ENCODE data around the gene GZMM. TPM values are rescaled to one million over a fixed set of nuclear protein-coding genes. Genes with fewer than 3 reads are reported as not detected.

GZMM gene
- total RNA-seq, 4 donors from 2014 or later: 2.8 to 4.0 TPM; not detected in 2

DNA sequence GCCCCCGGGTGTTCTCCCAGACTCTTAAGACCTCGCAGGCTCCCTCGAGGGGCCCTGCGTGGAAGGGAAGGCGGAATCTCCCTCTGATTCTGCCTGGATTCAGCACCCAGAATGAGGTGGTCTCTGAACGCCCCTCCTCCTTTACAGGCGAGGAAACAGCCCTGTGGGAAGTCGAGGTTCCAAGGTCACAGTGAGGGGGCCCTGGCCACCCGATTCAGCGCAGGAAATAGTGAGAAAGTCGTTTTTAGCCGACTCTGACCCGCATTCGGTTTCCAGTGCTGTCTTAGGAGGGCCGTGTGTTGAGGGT, 29.6 kb downstream of the GZMM start:
- Histone ChIP-seq H3K27ac (peak overlapping the region; percentile 82 to 92 (median 88)), H3K9me3 (no peaks in the 10 kb centered on the region), H3K4me1 (peaks cover 3 to 42% (median 19%) of the 10 kb centered on the region in 4 donors), H3K36me3 (no peaks in the 10 kb centered on the region), H3K4me3 (peak overlapping the region; percentile 90 to 98 (median 92)), H3K27me3 (no peaks in the 10 kb centered on the region)
- DNase-seq: no peak
- TF ChIP-seq POLR2A (IDR thresholded peaks at IDR 0.05) (no peak), CTCF (IDR thresholded peaks at IDR 0.05) (no peak)

DNA sequence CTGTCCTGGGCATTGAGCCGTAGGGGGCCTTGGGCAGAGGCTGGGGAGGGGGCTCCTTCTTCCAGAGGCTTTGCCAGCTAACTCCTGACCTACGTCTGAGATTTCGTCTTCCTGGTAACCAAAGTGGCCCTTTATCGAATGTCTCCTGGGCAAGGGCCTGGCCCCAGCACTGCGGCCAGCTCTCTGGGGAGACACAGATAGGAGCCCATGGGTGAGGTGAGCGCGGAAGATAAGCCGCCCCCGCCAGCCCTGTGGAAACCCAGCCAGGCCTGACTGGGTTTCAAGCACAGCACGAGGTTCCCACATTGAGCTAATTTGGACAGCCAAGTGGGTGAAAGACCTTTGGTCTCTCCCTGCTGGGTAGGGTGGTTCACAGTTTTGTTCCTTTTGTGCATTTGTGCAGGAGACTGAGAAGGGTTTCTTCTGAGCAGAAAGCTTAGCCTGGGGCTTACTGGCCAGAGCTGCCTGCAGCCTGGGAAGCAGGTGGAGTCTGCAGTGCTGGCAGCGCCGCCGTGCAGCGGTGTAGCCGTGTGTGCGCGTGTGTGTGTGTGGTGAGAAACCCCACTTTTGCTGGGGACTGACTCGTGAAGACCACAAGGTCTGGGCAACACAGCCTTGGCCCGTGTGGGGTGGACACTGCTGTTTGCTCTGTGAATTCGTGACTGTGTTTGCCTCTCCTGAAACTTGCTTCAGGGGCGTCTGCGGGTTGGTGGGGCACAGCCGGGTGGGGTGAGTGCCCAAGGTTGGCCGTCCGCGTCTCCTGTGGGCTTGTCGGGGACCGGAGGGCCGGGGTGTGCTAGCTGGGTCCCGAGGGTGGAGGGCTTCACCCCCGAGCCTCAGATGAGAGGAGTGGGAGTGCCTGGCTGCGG, 31.0 kb downstream of the GZMM start:
- H3K4me3 ChIP-seq: peak overlapping the region in 2 of 4 donors; percentile 34 to 44
- H3K36me3 ChIP-seq: peaks cover 0 to 11% (median 0%) of the 10 kb centered on the region in 3 donors
- no peaks in the 10 kb centered on the region for H3K27me3 ChIP-seq
- peak overlapping the region in 2 of 4 donors; percentile 12 to 46 for H3K27ac ChIP-seq
- H3K9me3 ChIP-seq: no peaks in the 10 kb centered on the region
- H3K4me1 ChIP-seq: peaks cover 3 to 42% (median 19%) of the 10 kb centered on the region in 4 donors
- no peak for TF ChIP-seq CTCF (IDR thresholded peaks at IDR 0.05)
- no peak for TF ChIP-seq POLR2A (IDR thresholded peaks at IDR 0.05)
- DNase-seq: peak in 1 of 3 donors; percentile 49

DNA sequence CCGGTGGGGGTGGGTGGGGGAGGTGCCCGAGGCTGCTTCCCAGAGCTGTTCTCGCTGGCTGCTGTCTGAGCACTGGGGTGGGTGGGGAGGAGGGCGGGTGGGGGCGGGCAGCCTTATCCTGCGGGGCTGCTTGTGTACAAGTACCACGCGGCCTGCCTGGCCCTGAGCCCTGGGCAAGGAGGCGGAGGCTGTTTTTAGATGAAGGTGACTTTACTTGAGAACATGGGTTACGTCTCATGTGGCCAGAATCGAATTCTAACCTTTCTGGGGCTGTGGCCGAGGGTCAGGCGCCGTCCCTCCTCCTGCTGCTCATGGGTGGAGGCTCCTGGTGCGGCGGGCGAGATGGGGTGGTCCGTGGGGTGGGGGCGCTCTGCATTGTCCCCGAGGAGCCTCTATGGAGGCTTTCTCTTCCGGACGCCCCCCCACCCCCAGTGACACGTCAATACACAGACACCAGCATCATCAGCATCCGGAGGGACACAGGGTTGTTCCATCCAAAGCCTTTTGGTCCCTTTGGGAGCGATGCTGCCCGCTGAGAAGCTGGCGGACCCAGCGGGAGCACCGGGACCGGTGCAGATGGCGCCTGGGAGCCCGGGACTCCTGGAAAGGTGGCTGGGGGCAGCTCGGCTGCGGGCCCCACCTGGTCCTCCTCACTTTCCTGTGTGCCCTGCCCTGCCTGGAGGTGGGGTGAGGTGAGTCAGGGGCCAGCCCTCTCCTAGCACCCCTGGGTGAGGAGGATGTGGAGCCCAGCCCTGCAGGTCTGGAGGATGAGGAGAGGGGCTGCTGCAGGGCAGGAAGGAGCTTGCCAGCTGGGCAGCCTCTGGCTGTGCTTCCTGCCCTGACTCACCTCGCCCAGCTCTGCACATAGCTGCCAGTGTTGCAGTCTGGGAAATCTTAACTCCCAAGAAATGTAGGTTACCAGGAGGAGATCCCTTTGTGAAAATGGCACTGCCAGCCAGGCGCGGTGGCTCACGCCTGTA, 32.0 kb downstream of the GZMM start:
- Histone ChIP-seq H3K4me1 (peaks cover 3 to 41% (median 19%) of the 10 kb centered on the region in 4 donors), H3K27me3 (no peaks in the 10 kb centered on the region), H3K27ac (no peak overlapping the region), H3K36me3 (peaks cover 0 to 20% (median 0%) of the 10 kb centered on the region in 3 donors), H3K9me3 (no peaks in the 10 kb centered on the region), H3K4me3 (peak overlapping the region in 2 of 4 donors; percentile 34 to 44)
- TF ChIP-seq CTCF (IDR thresholded peaks at IDR 0.05): no peak
- no peak for TF ChIP-seq POLR2A (IDR thresholded peaks at IDR 0.05)
- DNase-seq: no peak

- Histone ChIP-seq H3K27ac (no peak overlapping the region), H3K4me3 (no peak overlapping the region), H3K9me3 (no peaks in the 10 kb centered on the region), H3K27me3 (no peaks in the 10 kb centered on the region), H3K36me3 (peaks cover 0 to 31% (median 0%) of the 10 kb centered on the region in 3 donors), H3K4me1 (peaks cover 3 to 32% (median 19%) of the 10 kb centered on the region in 4 donors)
- no peak for DNase-seq
- no peak for TF ChIP-seq CTCF (IDR thresholded peaks at IDR 0.05)
- no peak for TF ChIP-seq POLR2A (IDR thresholded peaks at IDR 0.05)
These were observed 33.0 kb downstream of the GZMM start for GRCh38 chr19:576768-577438.

All from Peyer's patch (tissue), 4 donors.